Heart left ventricle (tissue), 16 donors: ENCODE measurements around the gene CLRN3. TPM values are rescaled to one million over a fixed set of nuclear protein-coding genes. Genes with fewer than 3 reads are reported as not detected.

Experiments
- ATAC-seq, 4 donors: fragments of 200-7000 bp; cut with Tn5 transposase; one replicate each; pipeline ENCODE4 v1.9.1; 2020 to 2022; ENCODE audit warnings: moderate library complexity in 4 of 4, mild to moderate bottlenecking in 3 of 4, moderate number of reproducible peaks in 1 of 4
- DNase-seq, 5 donors: peaks; one replicate each; pipeline ENCODE4 v3.0.0-alpha.2; 2020
- H3K27ac ChIP-seq, 12 donors: fragments of 200-600 bp; sonication (generic) in 4 of 12; one replicate each; pipeline versions ENCODE4 v1.5.0 to v1.8.0; 2016 to 2022; ENCODE audit warnings: mild to moderate bottlenecking in 2 of 12
- H3K27me3 ChIP-seq, 9 donors: fragments of 200-600 bp; sonication (generic) in 2 of 9; one replicate each; pipeline versions ENCODE4 v1.5.1 to v1.8.0; 2016 to 2022; ENCODE audit warnings: mild to moderate bottlenecking in 3 of 9
- H3K36me3 ChIP-seq, 9 donors: fragments of 200-600 bp; sonication (generic) in 2 of 9; one replicate each; pipeline versions ENCODE4 v1.5.0 to v1.8.0; 2018 to 2022; ENCODE audit warnings: mild to moderate bottlenecking in 2 of 9
- H3K4me1 ChIP-seq, 12 donors: fragments of 200-600 bp; sonication (generic) in 4 of 12; one replicate each; pipeline versions ENCODE4 v1.5.0 to v1.8.0; 2016 to 2022; ENCODE audit warnings: mild to moderate bottlenecking in 3 of 12
- H3K4me3 ChIP-seq, 12 donors: fragments of 200-600 bp; sonication (generic) in 4 of 12; one replicate each; pipeline versions ENCODE4 v1.5.0 to v1.8.0; 2017 to 2022; ENCODE audit warnings: mild to moderate bottlenecking in 9 of 12, moderate library complexity in 4 of 12
- H3K9me3 ChIP-seq, 12 donors: fragments of 200-600 bp; sonication (generic) in 4 of 12; one replicate each; pipeline versions ENCODE4 v1.5.0 to v1.8.0; 2016 to 2022; ENCODE audit warnings: mild to moderate bottlenecking in 1 of 12
- POLR2A ChIP-seq, 2 donors: fragments of 450-650 bp; IDR thresholded peaks; one replicate each; pipeline ENCODE4 v1.6.1; 2017; ENCODE audit warnings: antibody characterized with exemption in 2 of 2, mild to moderate bottlenecking in 2 of 2, moderate library complexity in 2 of 2
- WGBS, 4 donors: extraction: QIAGEN DNeasy Blood & Tissue Kit in 2 of 4; methylation state at CpG; one replicate each; pipeline versions ENCODE4 v1.1.5 to v1.1.7; 2013 to 2018; 5-methylcytosine and 5-hydroxymethylcytosine counted together
- intact Hi-C, 10 donors: fragments of 100-400 bp; cut with DNase I; formaldehyde crosslinking; loops; one replicate each; pipeline versions ENCODE4 v1.11.1 to v1.14.2; 2022
- polyA plus RNA-seq, 2 donors: library from polyadenylated mRNA; stranded (reverse); fragments of 200-250 nt; gene quantifications; one replicate each; pipeline ENCODE4 v1.2.3, GENCODE V29; 2013
- total RNA-seq, 9 donors: library from RNA; depleted of rRNA in 2 of 9; stranded (reverse); fragments of >200 nt in 2 of 9; fragmentation: NEBNext Ultra II Directional in 3 of 9; extraction: Animal tissue kit (Norgen Biotek cat#: 25700) in 3 of 9; gene quantifications; one replicate each; pipeline versions ENCODE4 v1.1.0 to v1.2.4, GENCODE V29; 2016 to 2023
- TF ChIP-seq, protein P1 (sequence below), 12 donors: fragments of 200-600 bp; sonication (generic) in 4 of 12; IDR thresholded peaks; one replicate each; pipeline versions ENCODE4 v1.5.0 to v1.8.0; 2018 to 2022; ENCODE audit warnings: antibody characterized with exemption in 12 of 12, mild to moderate bottlenecking in 5 of 12
- donor health status: ischemic (EF 13 %, LVEDD 7.1; RV severe dilation, severe dysfunction).
- donor health status: healthy with polysubstance abuse.
- donor health status: DM: no; HTN: yes; CAD: no.
- donor health status: DM: no; HTN: no; CAD: no.
- donor health status: ischemic (EF 25% LVEDD 6.9; RV normal size, moderate dysfunction).
- donor health status: ischemic (EF 25% LVEDD 5.7; RV mildly dilated, moderate dysfunction).
- donor health status: healthy.
- donor health status: DM: yes; HTN: yes; CAD: no.
- donor health status: ischemic (EF 35%, LVEDD 5.7; RV mildly dilated, moderate dysfunction).
- donor health status: nonischemic (EF 11% LVEDD 7.7; RV severe dilation, severe dysfunction).
- donor health status: DM: yes; HTN: yes; CAD: no.
- donor health status: PGD.
- donor health status: ischemic (EF 29% LVEDD 5.4; RV normal size, mild dysfunction).
- donor health status: nonischemic (EF 23%, LVEDD 6.1; RV moderate dilation, normal function).

Gene CLRN3
- total and polyA plus RNA-seq, 11 donors = 0.35 TPM; not detected in 10

DNA sequence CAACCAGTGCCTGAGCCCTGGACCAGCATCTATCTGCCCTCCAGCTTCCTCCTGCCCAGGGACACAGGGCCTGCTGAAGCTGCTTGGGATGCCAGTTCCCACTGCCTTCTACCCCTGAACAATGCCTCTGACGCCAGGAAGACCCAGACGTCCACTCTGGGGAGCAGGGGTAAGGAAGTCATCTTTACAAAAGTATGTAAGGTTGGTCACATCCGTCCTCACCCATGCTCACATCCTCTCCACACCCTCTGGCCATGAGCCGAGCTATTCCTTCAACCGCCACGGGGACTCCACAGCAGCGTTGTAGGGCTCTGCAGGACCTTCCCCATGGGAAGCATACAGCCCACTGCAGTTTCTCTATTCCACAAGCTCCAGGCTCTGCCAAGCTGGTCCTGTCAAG is 58.5 kb downstream of the CLRN3 start:
- peaks cover 0 to 7% (median 0%) of the 10 kb centered on the region in 12 donors for H3K9me3 ChIP-seq
- H3K27ac ChIP-seq = peak overlapping the region in 9 of 12 donors; percentile 45 to 79 (median 64)
- ATAC-seq (peak; percentile 32 to 96 (median 84)), DNase-seq (peak in 4 of 5 donors; percentile 54 to 68 (median 62))
- peaks cover 0 to 22% (median 0%) of the 10 kb centered on the region in 9 donors for H3K27me3 ChIP-seq
- H3K4me3 ChIP-seq = no peak overlapping the region
- no peaks in the 10 kb centered on the region for H3K36me3 ChIP-seq
- intact Hi-C loops = loop anchor here in 1 of 10 donors (5.0 kb wide), 1 partner anchor 247 kb away; no protein-coding TSS in a partner anchor
- H3K4me1 ChIP-seq = peaks cover 0 to 15% (median 4%) of the 10 kb centered on the region in 12 donors
- TF ChIP-seq, protein P1, sequence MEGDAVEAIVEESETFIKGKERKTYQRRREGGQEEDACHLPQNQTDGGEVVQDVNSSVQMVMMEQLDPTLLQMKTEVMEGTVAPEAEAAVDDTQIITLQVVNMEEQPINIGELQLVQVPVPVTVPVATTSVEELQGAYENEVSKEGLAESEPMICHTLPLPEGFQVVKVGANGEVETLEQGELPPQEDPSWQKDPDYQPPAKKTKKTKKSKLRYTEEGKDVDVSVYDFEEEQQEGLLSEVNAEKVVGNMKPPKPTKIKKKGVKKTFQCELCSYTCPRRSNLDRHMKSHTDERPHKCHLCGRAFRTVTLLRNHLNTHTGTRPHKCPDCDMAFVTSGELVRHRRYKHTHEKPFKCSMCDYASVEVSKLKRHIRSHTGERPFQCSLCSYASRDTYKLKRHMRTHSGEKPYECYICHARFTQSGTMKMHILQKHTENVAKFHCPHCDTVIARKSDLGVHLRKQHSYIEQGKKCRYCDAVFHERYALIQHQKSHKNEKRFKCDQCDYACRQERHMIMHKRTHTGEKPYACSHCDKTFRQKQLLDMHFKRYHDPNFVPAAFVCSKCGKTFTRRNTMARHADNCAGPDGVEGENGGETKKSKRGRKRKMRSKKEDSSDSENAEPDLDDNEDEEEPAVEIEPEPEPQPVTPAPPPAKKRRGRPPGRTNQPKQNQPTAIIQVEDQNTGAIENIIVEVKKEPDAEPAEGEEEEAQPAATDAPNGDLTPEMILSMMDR (IDR thresholded peaks at IDR 0.05) = peak in 2 of 12 donors; percentile 7 to 17
- no peak for TF ChIP-seq POLR2A (IDR thresholded peaks at IDR 0.05)
- 49 to 65% (median 57%) methylated on average over 7 of the region's 7 CpGs for WGBS, 4 donors

DNA sequence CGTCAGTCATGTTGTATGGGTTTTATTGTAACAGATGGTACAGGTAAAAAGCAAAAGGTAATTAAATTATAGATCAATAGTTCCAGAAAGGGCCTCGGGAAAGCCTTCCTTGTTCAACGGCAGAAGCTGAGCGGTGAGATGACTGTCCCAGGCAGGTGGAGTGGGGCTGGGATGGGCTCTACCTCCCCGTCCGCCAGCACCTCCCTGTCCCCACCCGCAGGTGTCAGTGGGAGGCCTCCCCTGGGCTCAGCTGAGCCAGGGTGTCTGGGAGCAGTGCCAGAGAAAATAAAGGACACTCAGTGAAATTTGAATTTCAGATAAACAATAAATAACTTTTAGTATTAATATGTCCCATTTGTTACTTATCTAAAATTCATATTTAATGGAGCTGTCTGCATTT is 58.9 kb downstream of the CLRN3 start:
- DNase-seq (no peak), ATAC-seq (no peak)
- Histone ChIP-seq H3K27me3 (peaks cover 0 to 18% (median 0%) of the 10 kb centered on the region in 9 donors), H3K27ac (peak overlapping the region in 10 of 12 donors; percentile 45 to 79 (median 64)), H3K36me3 (no peaks in the 10 kb centered on the region), H3K4me3 (no peak overlapping the region), H3K4me1 (peaks cover 0 to 15% (median 4%) of the 10 kb centered on the region in 12 donors), H3K9me3 (peaks cover 0 to 7% (median 0%) of the 10 kb centered on the region in 12 donors)
- WGBS, 4 donors = 73 to 75% (median 74%) methylated on average over 7 of the region's 7 CpGs
- no peak for TF ChIP-seq POLR2A (IDR thresholded peaks at IDR 0.05)
- intact Hi-C loops = loop anchor here in 1 of 10 donors (5.0 kb wide), 1 partner anchor 247 kb away; no protein-coding TSS in a partner anchor

DNA sequence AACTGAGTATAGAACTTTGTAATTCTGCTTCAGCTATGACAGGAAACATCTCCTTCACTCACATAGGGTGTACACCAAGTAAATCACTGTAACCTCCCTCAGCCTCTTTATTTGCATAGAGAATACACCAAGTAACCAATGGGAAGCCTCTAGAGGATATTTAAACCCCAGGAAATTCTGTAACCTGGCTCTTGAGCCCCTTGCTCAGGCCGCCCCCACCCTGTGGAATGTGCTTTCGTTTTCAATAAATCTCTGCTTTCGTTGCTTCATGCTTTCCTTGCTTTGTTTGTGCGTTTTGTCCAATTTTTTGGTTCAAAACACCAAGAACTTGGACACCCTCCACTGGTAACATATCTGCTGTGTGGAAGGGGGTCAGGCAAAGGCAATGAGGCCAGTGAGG is 60.2 kb downstream of the CLRN3 start:
- Histone ChIP-seq H3K36me3 (no peaks in the 10 kb centered on the region), H3K9me3 (no peaks in the 10 kb centered on the region), H3K27me3 (peaks cover 0 to 16% (median 0%) of the 10 kb centered on the region in 9 donors), H3K27ac (peak overlapping the region in 1 of 12 donors; percentile 66), H3K4me1 (peaks cover 0 to 15% (median 4%) of the 10 kb centered on the region in 12 donors), H3K4me3 (no peak overlapping the region)
- TF ChIP-seq, protein P1 (IDR thresholded peaks at IDR 0.05) = no peak
- no peak for TF ChIP-seq POLR2A (IDR thresholded peaks at IDR 0.05)
- 54 to 70% (median 62%) methylated on average over 4 of the region's 4 CpGs for WGBS, 4 donors
- DNase-seq (no peak), ATAC-seq (no peak)
- intact Hi-C loops = loop anchor here in 1 of 10 donors (5.0 kb wide), 1 partner anchor 245 kb away; no protein-coding TSS in a partner anchor

- Histone ChIP-seq H3K9me3 (no peaks in the 10 kb centered on the region), H3K36me3 (no peaks in the 10 kb centered on the region), H3K4me1 (peaks cover 0 to 17% (median 4%) of the 10 kb centered on the region in 12 donors), H3K27me3 (peaks cover 0 to 12% (median 0%) of the 10 kb centered on the region in 9 donors), H3K4me3 (no peak overlapping the region), H3K27ac (no peak overlapping the region)
- ATAC-seq = no peak
- 84 to 90% (median 89%) methylated on average over 4 of the region's 4 CpGs for WGBS, 4 donors
- intact Hi-C loops = loop anchor here in 1 of 10 donors (5.0 kb wide), 1 partner anchor 243 kb away; no protein-coding TSS in a partner anchor
- TF ChIP-seq, protein P1 (IDR thresholded peaks at IDR 0.05) = no peak
- TF ChIP-seq POLR2A (IDR thresholded peaks at IDR 0.05) = no peak
- DNase-seq = no peak
These were observed 62.3 kb downstream of the CLRN3 start for GRCh38 chr10:127830414-127830813.

Other genes with a start within 250 kb of the CLRN3 start
- gene FOXI2, start 155.8 kb downstream of the CLRN3 start, total RNA-seq = under 1 TPM in 7 of 9 donors, not detected in 2; 0.14 to 0.61 (median 0.28) TPM
- gene FOXI2, start 155.8 kb downstream of the CLRN3 start, polyA plus RNA-seq = under 1 TPM in 1 of 2 donors, not detected in 1; 0.30 TPM
- 10 to 100 TPM; 13.9 to 55.0 (median 26.8) TPM for gene PTPRE, start 14.2 kb upstream of the CLRN3 start, total RNA-seq
- 10 to 100 TPM in 1 of 2 donors, 1 to 10 TPM in 1; 6.9 to 18.4 TPM for gene PTPRE, start 14.2 kb upstream of the CLRN3 start, polyA plus RNA-seq
- gene MKI67, start 233.5 kb upstream of the CLRN3 start, total RNA-seq = 10 to 100 TPM in 1 of 9 donors, 1 to 10 TPM in 3, under 1 TPM in 5; 0.09 to 27.9 (median 0.89) TPM
- under 1 TPM; 0.04 to 0.18 TPM for gene MKI67, start 233.5 kb upstream of the CLRN3 start, polyA plus RNA-seq